Skeletal muscle tissue (tissue), 5 donors: ENCODE data around the gene TMEM238L. TPM values are rescaled to one million over a fixed set of nuclear protein-coding genes. Genes with fewer than 3 reads are reported as not detected.

Experiments used
- H3K27ac ChIP-seq: one replicate; pipeline ENCODE4 v1.7.0; 2013; ENCODE audit warnings: mild to moderate bottlenecking, low read depth, low read length, inconsistent platforms
- H3K27me3 ChIP-seq, 3 donors: one replicate each; pipeline ENCODE4 v1.7.0; 2013; ENCODE audit warnings: low read length in 3 of 3; ENCODE audit not compliant: control insufficient read depth in 3 of 3, insufficient read depth in 3 of 3
- H3K36me3 ChIP-seq, 3 donors: one replicate each; pipeline ENCODE4 v1.7.0; 2013; ENCODE audit warnings: low read length in 3 of 3; ENCODE audit not compliant: control insufficient read depth in 3 of 3, insufficient read depth in 3 of 3
- H3K4me1 ChIP-seq, 3 donors: one replicate each; pipeline ENCODE4 v1.7.0; 2013; ENCODE audit warnings: low read length in 3 of 3, mild to moderate bottlenecking in 3 of 3; ENCODE audit not compliant: control insufficient read depth in 3 of 3, insufficient read depth in 3 of 3
- H3K4me3 ChIP-seq, 3 donors: one replicate each; pipeline ENCODE4 v1.7.0; 2013; ENCODE audit warnings: low read length in 3 of 3
- H3K9ac ChIP-seq, 3 donors: one replicate each; pipeline ENCODE4 v1.7.0; 2013; ENCODE audit warnings: low read length in 3 of 3, mild to moderate bottlenecking in 3 of 3, moderate library complexity in 2 of 3, low read depth in 1 of 3
- H3K9me3 ChIP-seq, 3 donors: one replicate each; pipeline ENCODE4 v1.7.0; 2013; ENCODE audit warnings: low read length in 3 of 3; ENCODE audit not compliant: control insufficient read depth in 3 of 3
- small RNA-seq: library from RNA; depleted of rRNA; stranded (forward); fragments of <200 nt; gene quantifications from one replicate; pipeline ENCODE3, GENCODE V24; 2014
- total RNA-seq: library from RNA; depleted of rRNA; stranded (reverse); fragments of >200 nt; gene quantifications from one replicate; pipeline ENCODE4 v1.2.3, GENCODE V29; 2014
- donor health status: Osteomylitis.

Gene TMEM238L
- total RNA-seq, 1 donor from 2014 or later, result not detected

DNA sequence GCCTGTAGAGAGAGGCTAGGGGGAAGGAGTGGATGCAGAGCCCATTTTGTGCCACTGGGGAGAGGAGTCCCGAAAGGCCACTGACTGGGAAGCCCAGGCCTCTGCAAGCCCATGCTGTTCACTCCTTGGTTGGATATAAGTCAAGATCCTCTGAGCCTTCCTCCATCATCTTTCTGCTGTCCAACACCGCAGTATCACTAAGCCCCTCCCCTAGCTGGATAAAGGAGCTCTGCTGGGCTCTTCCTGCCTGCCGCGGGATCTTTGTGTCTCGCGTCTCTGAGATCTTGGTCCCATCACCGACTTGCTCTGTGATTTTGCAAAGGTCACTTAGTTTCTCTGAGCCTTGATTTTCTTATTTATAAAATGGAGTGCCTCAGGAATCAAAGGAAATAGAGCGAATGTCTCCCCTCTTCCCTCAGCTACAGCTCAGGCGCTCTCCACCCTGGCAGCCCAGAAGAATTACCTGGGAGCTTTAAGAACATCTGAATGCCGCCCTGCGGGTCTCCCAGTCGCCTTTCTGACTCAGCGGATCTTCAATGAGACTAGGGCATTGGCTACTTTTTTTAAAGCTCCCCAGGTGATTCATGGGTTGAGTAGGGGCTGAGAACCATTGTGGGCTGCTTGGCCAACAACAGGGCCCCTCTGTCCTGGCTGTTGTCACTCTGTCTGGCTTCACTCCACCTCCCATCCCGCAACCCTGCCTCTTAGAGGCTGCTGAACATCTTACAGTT is 48.9 kb downstream of the TMEM238L start:
- Histone ChIP-seq H3K4me3 (no peak overlapping the region), H3K27ac (no peak overlapping the region), H3K9ac (no peak overlapping the region), H3K4me1 (peaks cover 11 to 20% (median 13%) of the 10 kb centered on the region in 3 donors), H3K36me3 (no peaks in the 10 kb centered on the region), H3K9me3 (no peaks in the 10 kb centered on the region), H3K27me3 (no peaks in the 10 kb centered on the region)

GRCh38 chr17:10754109-10754508 is 49.8 kb downstream of the TMEM238L start:
- H3K27ac ChIP-seq, result no peak overlapping the region
- no peaks in the 10 kb centered on the region for H3K27me3 ChIP-seq
- H3K9ac ChIP-seq, result no peak overlapping the region
- H3K36me3 ChIP-seq, result no peaks in the 10 kb centered on the region
- H3K9me3 ChIP-seq, result no peaks in the 10 kb centered on the region
- H3K4me1 ChIP-seq, result peaks cover 11 to 20% (median 13%) of the 10 kb centered on the region in 3 donors
- H3K4me3 ChIP-seq, result no peak overlapping the region

GRCh38 chr17:10752696-10753095 is 51.2 kb downstream of the TMEM238L start:
- Histone ChIP-seq H3K9ac (no peak overlapping the region), H3K36me3 (no peaks in the 10 kb centered on the region), H3K27me3 (no peaks in the 10 kb centered on the region), H3K4me3 (no peak overlapping the region), H3K9me3 (no peaks in the 10 kb centered on the region), H3K4me1 (peaks cover 9 to 16% (median 11%) of the 10 kb centered on the region in 3 donors), H3K27ac (no peak overlapping the region)

GRCh38 chr17:10751563-10751962 is 52.3 kb downstream of the TMEM238L start:
- H3K9me3 ChIP-seq, result no peaks in the 10 kb centered on the region
- no peaks in the 10 kb centered on the region for H3K36me3 ChIP-seq
- H3K4me3 ChIP-seq, result no peak overlapping the region
- H3K4me1 ChIP-seq, result peaks cover 0 to 7% (median 4%) of the 10 kb centered on the region in 3 donors
- H3K27me3 ChIP-seq, result no peaks in the 10 kb centered on the region
- H3K9ac ChIP-seq, result no peak overlapping the region
- no peak overlapping the region for H3K27ac ChIP-seq

GRCh38 chr17:10750210-10750609 is 53.7 kb downstream of the TMEM238L start:
- H3K9me3 ChIP-seq, result no peaks in the 10 kb centered on the region
- H3K9ac ChIP-seq, result no peak overlapping the region
- H3K36me3 ChIP-seq, result no peaks in the 10 kb centered on the region
- no peak overlapping the region for H3K4me3 ChIP-seq
- no peaks in the 10 kb centered on the region for H3K27me3 ChIP-seq
- no peak overlapping the region for H3K27ac ChIP-seq
- H3K4me1 ChIP-seq, result peaks cover 0 to under 1% (median 0%) of the 10 kb centered on the region in 3 donors

DNA sequence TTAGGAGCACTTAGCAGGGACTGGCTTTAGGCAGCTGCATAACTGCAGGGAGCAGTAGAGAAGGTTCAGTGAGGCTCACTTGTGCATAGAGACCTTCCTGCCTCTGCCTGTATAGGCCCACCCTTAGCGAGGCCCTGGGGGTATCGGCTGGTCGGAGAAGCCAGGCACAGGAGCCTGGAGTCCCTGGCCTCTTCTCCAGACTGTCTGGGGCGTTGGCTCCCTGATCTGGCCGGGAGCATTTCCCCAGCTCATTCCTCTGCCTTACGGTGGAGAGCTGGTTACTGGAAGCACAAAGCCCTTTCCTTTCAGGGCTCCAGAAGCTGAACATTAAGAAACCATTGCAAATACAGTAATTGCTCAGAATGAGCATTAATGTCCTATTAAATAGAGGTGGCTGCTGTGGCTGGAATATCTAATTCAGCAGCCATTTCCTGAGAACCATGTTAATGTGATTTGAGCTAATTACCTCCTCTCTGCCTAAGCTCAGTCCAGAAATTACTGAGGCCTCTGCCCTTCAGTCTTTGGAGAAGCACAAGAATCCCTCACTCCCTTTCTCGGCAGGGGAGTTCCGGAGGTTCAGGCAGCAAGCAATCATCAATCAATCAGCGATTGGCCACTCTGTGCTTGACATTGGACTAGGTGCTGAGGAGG is 55.2 kb downstream of the TMEM238L start:
- Histone ChIP-seq H3K36me3 (no peaks in the 10 kb centered on the region), H3K27ac (no peak overlapping the region), H3K4me1 (peaks cover 0 to 8% (median 2%) of the 10 kb centered on the region in 3 donors), H3K9me3 (no peaks in the 10 kb centered on the region), H3K4me3 (no peak overlapping the region), H3K27me3 (no peaks in the 10 kb centered on the region), H3K9ac (no peak overlapping the region)

DNA sequence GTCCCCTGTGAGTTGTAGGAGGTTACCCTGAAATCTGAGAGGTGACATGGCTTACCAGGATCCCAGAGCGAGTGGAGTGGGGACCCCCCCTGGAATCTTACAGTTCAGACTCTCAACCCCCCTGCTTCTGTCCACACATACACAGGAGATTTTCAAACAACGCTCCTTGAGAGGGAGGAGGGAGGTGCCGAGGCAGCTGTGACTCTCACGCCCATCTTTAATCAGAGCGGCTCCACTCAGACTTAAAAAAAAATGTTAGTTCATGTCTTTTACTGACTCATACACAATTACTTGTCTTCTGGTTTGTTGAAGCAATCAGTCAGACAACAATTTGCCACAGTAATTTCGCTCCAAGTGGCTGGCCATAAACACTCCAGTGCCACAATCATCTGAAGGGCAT is 58.7 kb downstream of the TMEM238L start:
- no peaks in the 10 kb centered on the region for H3K36me3 ChIP-seq
- no peak overlapping the region for H3K9ac ChIP-seq
- H3K4me3 ChIP-seq, result no peak overlapping the region
- H3K9me3 ChIP-seq, result no peaks in the 10 kb centered on the region
- no peaks in the 10 kb centered on the region for H3K27me3 ChIP-seq
- H3K4me1 ChIP-seq, result peaks cover 2 to 14% (median 4%) of the 10 kb centered on the region in 3 donors
- H3K27ac ChIP-seq, result no peak overlapping the region

Small RNA genes within 50 kb of the gene (small RNA-seq; reads per million reads assigned to genes)
- gene AC015908.2 (not detected), gene TMEM238L (not detected)

Other genes with a start within 250 kb of the TMEM238L start
- gene MYH3, start 146.8 kb downstream of the TMEM238L start, total RNA-seq, result 6,986 TPM
- gene SCO1, start 106.6 kb downstream of the TMEM238L start, total RNA-seq, result 9.4 TPM
- 16.2 TPM for gene ADPRM, start 106.5 kb downstream of the TMEM238L start, total RNA-seq
- 5.2 TPM for gene TMEM220, start 74.1 kb downstream of the TMEM238L start, total RNA-seq
- gene PIRT, start 34.0 kb upstream of the TMEM238L start, total RNA-seq, result not detected